Umbilical cord (tissue), 2 donors: Measurements from ENCODE around the gene SYNE3. TPM values are rescaled to one million over a fixed set of nuclear protein-coding genes. Genes with fewer than 3 reads are reported as not detected.

Experiments
- DNase-seq: peaks from one replicate; pipeline ENCODE4 v3.0.0-alpha.2; 2015; ENCODE audit warnings: low spot score
- total RNA-seq: library from RNA; depleted of rRNA; stranded (reverse); fragments of >200 nt; gene quantifications from one replicate; pipeline ENCODE4 v1.2.3, GENCODE V29; 2014; ENCODE audit warnings: low replicate concordance; ENCODE audit not compliant: insufficient read depth

Gene SYNE3
- total RNA-seq, 1 donor from 2014 or later = 17.1 TPM

- DNase-seq = no peak
Measured at GRCh38 chr14:95489214-95490137, 27.0 kb downstream of the SYNE3 start.

GRCh38 chr14:95488376-95489213 lies 27.9 kb downstream of the SYNE3 start:
- no peak for DNase-seq

- DNase-seq = no peak
Measured at GRCh38 chr14:95487669-95488084, 28.8 kb downstream of the SYNE3 start.

- no peak for DNase-seq
Measured at GRCh38 chr14:95486875-95487668, 29.4 kb downstream of the SYNE3 start.

GRCh38 chr14:95485222-95485819 lies 31.1 kb downstream of the SYNE3 start:
- DNase-seq = no peak

GRCh38 chr14:95484296-95484695 lies 32.2 kb downstream of the SYNE3 start:
- DNase-seq = no peak

GRCh38 chr14:95483309-95484165 lies 32.9 kb downstream of the SYNE3 start:
- peak; percentile 95 for DNase-seq

GRCh38 chr14:95482627-95483308 lies 33.7 kb downstream of the SYNE3 start:
- no peak for DNase-seq

GRCh38 chr14:95481391-95482022 lies 34.9 kb downstream of the SYNE3 start:
- no peak for DNase-seq

GRCh38 chr14:95480887-95481226 lies 35.6 kb downstream of the SYNE3 start:
- DNase-seq = no peak

- no peak for DNase-seq
Measured at GRCh38 chr14:95480109-95480886, 36.2 kb downstream of the SYNE3 start.

GRCh38 chr14:95479494-95479893 lies 37.0 kb downstream of the SYNE3 start:
- no peak for DNase-seq

- DNase-seq = no peak
Measured at GRCh38 chr14:95478818-95479217, 37.6 kb downstream of the SYNE3 start.

- no peak for DNase-seq
Measured at GRCh38 chr14:95478309-95478708, 38.1 kb downstream of the SYNE3 start.

- DNase-seq = no peak
Measured at GRCh38 chr14:95477411-95478269, 38.8 kb downstream of the SYNE3 start.

- DNase-seq = no peak
Measured at GRCh38 chr14:95476747-95477146, 39.7 kb downstream of the SYNE3 start.

- DNase-seq = no peak
Measured at GRCh38 chr14:95475540-95476240, 40.8 kb downstream of the SYNE3 start.
